HCT116 (cell line): ENCODE data around the gene RYR3. TPM values are rescaled to one million over a fixed set of nuclear protein-coding genes. Genes with fewer than 3 reads are reported as not detected.

Experiments used
- ATAC-seq: fragments of 200-7000 bp; cut with Tn5 transposase; 2 replicates; pipeline ENCODE4 v1.9.1; 2020; ENCODE audit warnings: mild to moderate bottlenecking, moderate library complexity
- BruUV-seq: library from RNA; stranded (reverse); fragments of 400-500 nt; replicated peaks from 2 replicates; lab custom pipeline; 2021; lab: Mats Ljungman, UMichigan
- CTCF ChIA-PET: fragments of 300-600 bp; sonication (Branson Sonifier 250); formaldehyde crosslinking; loops from one replicate; lab custom pipeline; 2021; ENCODE audit warnings: antibody characterized with exemption; lab: Charles Lee
- POLR2A ChIA-PET: fragments of 300-600, 350-600 bp; sonication (Branson Sonifier 250); formaldehyde crosslinking; loops from one replicate; lab custom pipeline; 2021; ENCODE audit warnings: antibody characterized with exemption; lab: Charles Lee
- RAD21 ChIA-PET, 2 experiments: fragments of 300-600 bp; sonication (Branson Sonifier 250); formaldehyde crosslinking; loops; one replicate each; lab custom pipeline; 2023; ENCODE audit warnings: low total read pairs in 2 of 2; ENCODE audit not compliant: uncharacterized antibody in 2 of 2, unreplicated experiment in 2 of 2, low non-redundant PET in 1 of 2; lab: Charles Lee
- DNase-seq: peaks from one replicate; pipeline ENCODE4 v3.0.0-alpha.2; 2010; ENCODE audit warnings: low read depth, low spot score
- H2AFZ ChIP-seq: fragments of 200-600 bp; shearing (Covaris generic), sonication (generic); 2 replicates; pipeline ENCODE4 v1.6.1; 2017; ENCODE audit warnings: low read depth, mixed run types, mixed read lengths, antibody characterized with exemption, low read length; ENCODE audit not compliant: poor library complexity, severe bottlenecking
- H3K27ac ChIP-seq: 2 replicates; pipeline ENCODE4 v1.5.1; 2012; ENCODE audit warnings: low read depth, low read length
- H3K27me3 ChIP-seq: fragments of 200-600 bp; sonication (generic); 2 replicates; pipeline ENCODE4 v1.6.1; 2016; ENCODE audit warnings: mixed run types, low read length, mixed read lengths; ENCODE audit not compliant: insufficient read depth
- H3K36me3 ChIP-seq, 2 experiments: fragments of 200-500 bp in 1 of 2; fragments of 200-600 bp in 1 of 2; sonication (Bioruptor generic) in 1 of 2; sonication (generic) in 1 of 2; 2 replicates each; pipeline versions ENCODE4 v1.5.1 to v1.6.1; 2014 to 2016; ENCODE audit warnings: low read length in 2 of 2, inconsistent platforms in 1 of 2, mixed read lengths in 1 of 2, mixed run types in 1 of 2; ENCODE audit not compliant: insufficient read depth in 2 of 2, control insufficient read depth in 1 of 2
- H3K4me1 ChIP-seq, 2 experiments: fragments of 200-600 bp in 1 of 2; sonication (generic) in 1 of 2; 2 replicates each; pipeline versions ENCODE4 v1.5.1 to v1.6.1; 2012 to 2017; ENCODE audit warnings: low read length in 2 of 2, inconsistent platforms in 1 of 2, mild to moderate bottlenecking in 1 of 2, mixed read lengths in 1 of 2, mixed run types in 1 of 2, moderate library complexity in 1 of 2; ENCODE audit not compliant: insufficient read depth in 2 of 2, control insufficient read depth in 1 of 2
- H3K4me2 ChIP-seq: fragments of 200-600 bp; sonication (generic); 2 replicates; pipeline ENCODE4 v1.6.1; 2017; ENCODE audit warnings: mixed run types, low read length, mixed read lengths
- H3K4me3 ChIP-seq, 2 experiments: fragments of 200-600 bp in 1 of 2; sonication (generic) in 1 of 2; replicated peaks in 1 of 2; 2 replicates each; pipeline ENCODE4 v1.5.1; 2011 to 2016; ENCODE audit warnings: low read length in 2 of 2, control low read depth in 1 of 2, low read depth in 1 of 2, mild to moderate bottlenecking in 1 of 2, mixed read lengths in 1 of 2, mixed run types in 1 of 2
- H3K79me2 ChIP-seq: fragments of 200-600 bp; sonication (generic); 2 replicates; pipeline ENCODE4 v1.6.1; 2017; ENCODE audit warnings: mild to moderate bottlenecking, mixed run types, low read length, moderate library complexity, mixed read lengths; ENCODE audit not compliant: insufficient read depth
- H3K9ac ChIP-seq: fragments of 200-600 bp; sonication (generic); 2 replicates; pipeline ENCODE4 v1.6.1; 2016; ENCODE audit warnings: low read length, mixed read lengths
- H3K9me2 ChIP-seq: fragments of 200-600 bp; sonication (generic), shearing (Covaris generic); 2 replicates; pipeline ENCODE4 v1.6.1; 2017; ENCODE audit warnings: mixed run types, mild to moderate bottlenecking, moderate library complexity; ENCODE audit not compliant: insufficient read depth
- H3K9me3 ChIP-seq, 2 experiments: fragments of 200-500 bp in 1 of 2; fragments of 200-600 bp in 1 of 2; sonication (Bioruptor generic) in 1 of 2; sonication (generic) in 1 of 2; 2 replicates each; pipeline ENCODE4 v1.6.1; 2014 to 2017; ENCODE audit warnings: low read length in 2 of 2, mixed read lengths in 2 of 2, inconsistent platforms in 1 of 2, low read depth in 1 of 2, mild to moderate bottlenecking in 1 of 2, mixed run types in 1 of 2, moderate library complexity in 1 of 2; ENCODE audit not compliant: control insufficient read depth in 1 of 2, insufficient read depth in 1 of 2
- H4K20me1 ChIP-seq: fragments of 200-600 bp; sonication (generic), shearing (Covaris generic); 2 replicates; pipeline ENCODE4 v1.6.1; 2017; ENCODE audit warnings: mixed run types, mild to moderate bottlenecking, moderate library complexity; ENCODE audit not compliant: insufficient read depth
- CEBPB ChIP-seq: IDR thresholded peaks from 2 replicates; pipeline ENCODE4 v1.6.1; 2012; ENCODE audit warnings: low read depth
- EGR1 ChIP-seq: IDR thresholded peaks from 2 replicates; pipeline ENCODE4 v1.6.1; 2012; ENCODE audit warnings: low read depth
- ELF1 ChIP-seq: IDR thresholded peaks from 2 replicates; pipeline ENCODE4 v1.6.1; 2012; ENCODE audit warnings: low read depth, borderline replicate concordance
- EZH2 ChIP-seq: fragments of 200-600 bp; sonication (generic); IDR thresholded peaks from 2 replicates; pipeline ENCODE4 v1.6.1; 2017; ENCODE audit warnings: antibody characterized with exemption, mixed run types
- EZH2phosphoT487 ChIP-seq: fragments of 200-600 bp; IDR thresholded peaks from 2 replicates; pipeline ENCODE4 v1.6.1; 2018; ENCODE audit warnings: antibody characterized with exemption, borderline replicate concordance
- POLR2A ChIP-seq: IDR thresholded peaks from 2 replicates; pipeline ENCODE4 v1.7.0; 2011; ENCODE audit warnings: borderline replicate concordance; ENCODE audit not compliant: insufficient read depth, insufficient read length; ENCODE audit errors: extremely low read depth
- POLR2AphosphoS5 ChIP-seq: IDR thresholded peaks from 2 replicates; pipeline ENCODE4 v1.6.1; 2011; ENCODE audit warnings: mild to moderate bottlenecking, low read depth, low read length, moderate library complexity
- SP1 ChIP-seq: IDR thresholded peaks from 2 replicates; pipeline ENCODE4 v1.6.1; 2012; ENCODE audit warnings: low read depth
- SRF ChIP-seq: IDR thresholded peaks from 2 replicates; pipeline ENCODE4 v1.6.1; 2012; ENCODE audit warnings: low read depth
- TCF7L2 ChIP-seq: IDR thresholded peaks from 2 replicates; pipeline ENCODE4 v1.7.0; 2011; ENCODE audit warnings: borderline replicate concordance, inconsistent platforms; ENCODE audit not compliant: insufficient read depth, insufficient read length; ENCODE audit errors: extremely low read depth
- intact Hi-C: fragments of 100-400 bp; cut with micrococcal nuclease; formaldehyde crosslinking; loops from 2 replicates; pipeline ENCODE4 v1.10.0; 2022
- total RNA-seq: library from RNA; stranded (reverse); gene quantifications from one replicate; pipeline ENCODE4 v1.2.1, GENCODE V29; 2021; ENCODE audit not compliant: unreplicated experiment
- TF ChIP-seq, protein P1 (sequence below): IDR thresholded peaks from 2 replicates; pipeline ENCODE4 v1.6.1; 2012
- TF ChIP-seq, protein P2 (sequence below), 3 experiments: fragments of 200-600 bp in 1 of 3; sonication (generic) in 1 of 3; IDR thresholded peaks in 2 of 3; conservative IDR thresholded peaks in 1 of 3; 2 replicates each; pipeline ENCODE4 v1.5.1; 2012 to 2017; ENCODE audit warnings: low read depth in 2 of 3, low read length in 2 of 3, antibody characterized with exemption in 1 of 3, borderline replicate concordance in 1 of 3, control low read depth in 1 of 3, mild to moderate bottlenecking in 1 of 3, mixed read lengths in 1 of 3, mixed run types in 1 of 3, moderate library complexity in 1 of 3; ENCODE audit not compliant: insufficient read depth in 1 of 3
- TF ChIP-seq, protein P3 (sequence below): IDR thresholded peaks from 2 replicates; pipeline ENCODE4 v1.6.1; 2012
- TF ChIP-seq, protein P4 (sequence below): IDR thresholded peaks from 2 replicates; pipeline ENCODE4 v1.6.1; 2012; ENCODE audit warnings: low read depth

RYR3 gene
- total RNA-seq, 1 experiment from 2014 or later = not detected

DNA sequence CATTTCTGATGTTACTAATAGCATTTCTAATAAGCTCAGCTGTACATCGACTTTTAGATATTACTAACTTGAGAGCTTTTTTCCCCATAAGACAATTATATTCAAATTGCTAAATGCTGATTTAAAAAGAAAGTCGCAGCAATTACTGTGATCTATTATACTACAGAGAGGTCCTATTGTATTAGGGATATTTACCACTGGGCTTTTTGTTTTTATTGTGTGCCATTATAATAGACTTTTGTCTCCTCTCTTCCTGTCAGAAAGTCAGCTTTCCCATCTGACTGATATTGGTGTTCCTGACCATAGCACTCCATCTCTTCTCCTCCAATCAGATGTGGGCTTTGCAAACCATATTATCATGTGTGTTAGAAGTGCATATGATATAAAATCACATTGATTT is 27.2 kb upstream of the RYR3 start (continued):
- TF ChIP-seq, protein P1, sequence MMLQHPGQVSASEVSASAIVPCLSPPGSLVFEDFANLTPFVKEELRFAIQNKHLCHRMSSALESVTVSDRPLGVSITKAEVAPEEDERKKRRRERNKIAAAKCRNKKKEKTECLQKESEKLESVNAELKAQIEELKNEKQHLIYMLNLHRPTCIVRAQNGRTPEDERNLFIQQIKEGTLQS = no peak
- TF ChIP-seq TCF7L2 (no peak), ELF1 (no peak)
- TF ChIP-seq, protein P2, sequence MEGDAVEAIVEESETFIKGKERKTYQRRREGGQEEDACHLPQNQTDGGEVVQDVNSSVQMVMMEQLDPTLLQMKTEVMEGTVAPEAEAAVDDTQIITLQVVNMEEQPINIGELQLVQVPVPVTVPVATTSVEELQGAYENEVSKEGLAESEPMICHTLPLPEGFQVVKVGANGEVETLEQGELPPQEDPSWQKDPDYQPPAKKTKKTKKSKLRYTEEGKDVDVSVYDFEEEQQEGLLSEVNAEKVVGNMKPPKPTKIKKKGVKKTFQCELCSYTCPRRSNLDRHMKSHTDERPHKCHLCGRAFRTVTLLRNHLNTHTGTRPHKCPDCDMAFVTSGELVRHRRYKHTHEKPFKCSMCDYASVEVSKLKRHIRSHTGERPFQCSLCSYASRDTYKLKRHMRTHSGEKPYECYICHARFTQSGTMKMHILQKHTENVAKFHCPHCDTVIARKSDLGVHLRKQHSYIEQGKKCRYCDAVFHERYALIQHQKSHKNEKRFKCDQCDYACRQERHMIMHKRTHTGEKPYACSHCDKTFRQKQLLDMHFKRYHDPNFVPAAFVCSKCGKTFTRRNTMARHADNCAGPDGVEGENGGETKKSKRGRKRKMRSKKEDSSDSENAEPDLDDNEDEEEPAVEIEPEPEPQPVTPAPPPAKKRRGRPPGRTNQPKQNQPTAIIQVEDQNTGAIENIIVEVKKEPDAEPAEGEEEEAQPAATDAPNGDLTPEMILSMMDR (IDR thresholded peaks at IDR 0.05 in 2 of 3, conservative IDR thresholded peaks at IDR 0.05 in 1 of 3; ENCODE audit: borderline replicate concordance in 1 of 3, insufficient read depth in 1 of 3, low read depth in 2 of 3, low read length in 2 of 3) = no peak
- TF ChIP-seq, protein P3, sequence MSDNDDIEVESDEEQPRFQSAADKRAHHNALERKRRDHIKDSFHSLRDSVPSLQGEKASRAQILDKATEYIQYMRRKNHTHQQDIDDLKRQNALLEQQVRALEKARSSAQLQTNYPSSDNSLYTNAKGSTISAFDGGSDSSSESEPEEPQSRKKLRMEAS = no peak

DNA sequence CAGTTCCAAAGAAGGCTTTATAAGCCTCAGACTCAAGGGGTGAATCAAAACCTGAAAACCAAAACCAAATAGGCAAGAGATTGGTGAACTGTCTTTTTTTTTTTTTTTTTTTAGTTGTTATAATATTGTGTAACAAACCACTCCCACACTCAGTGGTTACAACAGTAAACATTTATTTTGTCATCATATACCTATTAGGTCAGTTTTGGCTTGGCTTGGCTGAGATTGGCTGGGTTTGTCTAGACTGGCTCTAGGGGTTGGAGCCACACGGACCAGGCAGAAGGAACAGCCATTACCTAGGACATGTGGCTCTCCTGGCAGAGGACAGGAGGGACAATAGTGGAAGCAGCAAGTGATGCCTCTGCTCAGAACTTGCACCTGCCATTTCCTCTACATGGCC is 26.4 kb upstream of the RYR3 start:
- H3K4me1 ChIP-seq = peaks cover 6 to 7% of the 10 kb centered on the region in 2 experiments
- H3K27ac ChIP-seq = no peak overlapping the region
- H3K9me2 ChIP-seq = no peaks in the 10 kb centered on the region
- no peaks in the 10 kb centered on the region for H3K36me3 ChIP-seq
- intact Hi-C loops = loop anchor here (10.0 kb wide), 1 partner anchor 410 kb away; no protein-coding TSS in a partner anchor
- ATAC-seq (no peak), DNase-seq (no peak)
- no peaks in the 10 kb centered on the region for H3K9me3 ChIP-seq
- no peak overlapping the region for H3K9ac ChIP-seq
- ChIA-PET CTCF (interaction anchor here (1.0 kb wide), 1 partner anchor 9 kb away, joined by 6 read pairs; no protein-coding TSS in a partner anchor), POLR2A (no interaction called here), RAD21 (no interaction called here)
- H2AFZ ChIP-seq = no peak overlapping the region
- no peaks in the 10 kb centered on the region for H4K20me1 ChIP-seq
- no TSS peak for BruUV-seq
- H3K4me2 ChIP-seq = no peak overlapping the region
- no peak overlapping the region for H3K4me3 ChIP-seq
- TF ChIP-seq, protein P2 (IDR thresholded peaks at IDR 0.05 in 2 of 3, conservative IDR thresholded peaks at IDR 0.05 in 1 of 3; ENCODE audit: borderline replicate concordance in 1 of 3, insufficient read depth in 1 of 3, low read depth in 2 of 3, low read length in 2 of 3) = no peak
- no peak for TF ChIP-seq POLR2A
- TF ChIP-seq SRF = no peak
- TF ChIP-seq TCF7L2 = no peak
- no peak for TF ChIP-seq CEBPB
- no peak for TF ChIP-seq EZH2
- TF ChIP-seq POLR2AphosphoS5 = no peak
- no peak for TF ChIP-seq SP1
- TF ChIP-seq ELF1 = no peak
- TF ChIP-seq, protein P4, sequence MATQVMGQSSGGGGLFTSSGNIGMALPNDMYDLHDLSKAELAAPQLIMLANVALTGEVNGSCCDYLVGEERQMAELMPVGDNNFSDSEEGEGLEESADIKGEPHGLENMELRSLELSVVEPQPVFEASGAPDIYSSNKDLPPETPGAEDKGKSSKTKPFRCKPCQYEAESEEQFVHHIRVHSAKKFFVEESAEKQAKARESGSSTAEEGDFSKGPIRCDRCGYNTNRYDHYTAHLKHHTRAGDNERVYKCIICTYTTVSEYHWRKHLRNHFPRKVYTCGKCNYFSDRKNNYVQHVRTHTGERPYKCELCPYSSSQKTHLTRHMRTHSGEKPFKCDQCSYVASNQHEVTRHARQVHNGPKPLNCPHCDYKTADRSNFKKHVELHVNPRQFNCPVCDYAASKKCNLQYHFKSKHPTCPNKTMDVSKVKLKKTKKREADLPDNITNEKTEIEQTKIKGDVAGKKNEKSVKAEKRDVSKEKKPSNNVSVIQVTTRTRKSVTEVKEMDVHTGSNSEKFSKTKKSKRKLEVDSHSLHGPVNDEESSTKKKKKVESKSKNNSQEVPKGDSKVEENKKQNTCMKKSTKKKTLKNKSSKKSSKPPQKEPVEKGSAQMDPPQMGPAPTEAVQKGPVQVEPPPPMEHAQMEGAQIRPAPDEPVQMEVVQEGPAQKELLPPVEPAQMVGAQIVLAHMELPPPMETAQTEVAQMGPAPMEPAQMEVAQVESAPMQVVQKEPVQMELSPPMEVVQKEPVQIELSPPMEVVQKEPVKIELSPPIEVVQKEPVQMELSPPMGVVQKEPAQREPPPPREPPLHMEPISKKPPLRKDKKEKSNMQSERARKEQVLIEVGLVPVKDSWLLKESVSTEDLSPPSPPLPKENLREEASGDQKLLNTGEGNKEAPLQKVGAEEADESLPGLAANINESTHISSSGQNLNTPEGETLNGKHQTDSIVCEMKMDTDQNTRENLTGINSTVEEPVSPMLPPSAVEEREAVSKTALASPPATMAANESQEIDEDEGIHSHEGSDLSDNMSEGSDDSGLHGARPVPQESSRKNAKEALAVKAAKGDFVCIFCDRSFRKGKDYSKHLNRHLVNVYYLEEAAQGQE = no peak
- TF ChIP-seq, protein P3 = no peak
- no peak for TF ChIP-seq EZH2phosphoT487
- TF ChIP-seq, protein P1 = no peak
- no peak for TF ChIP-seq EGR1
- H3K27me3 ChIP-seq = no peaks in the 10 kb centered on the region; the same call in 1 of the 2 replicates
- H3K79me2 ChIP-seq = no peaks in the 10 kb centered on the region
